Measurements from ENCODE around the gene JPH3.

Gene JPH3

GRCh38 chr16:87741700-87742415, 139.6 kb downstream of the JPH3 start:
- DNase-seq (ENCODE audit: low read depth): no peak

- DNase-seq (ENCODE audit: low read depth): no peak
Observed at GRCh38 chr16:87742781-87743490, 140.6 kb downstream of the JPH3 start.

DNA sequence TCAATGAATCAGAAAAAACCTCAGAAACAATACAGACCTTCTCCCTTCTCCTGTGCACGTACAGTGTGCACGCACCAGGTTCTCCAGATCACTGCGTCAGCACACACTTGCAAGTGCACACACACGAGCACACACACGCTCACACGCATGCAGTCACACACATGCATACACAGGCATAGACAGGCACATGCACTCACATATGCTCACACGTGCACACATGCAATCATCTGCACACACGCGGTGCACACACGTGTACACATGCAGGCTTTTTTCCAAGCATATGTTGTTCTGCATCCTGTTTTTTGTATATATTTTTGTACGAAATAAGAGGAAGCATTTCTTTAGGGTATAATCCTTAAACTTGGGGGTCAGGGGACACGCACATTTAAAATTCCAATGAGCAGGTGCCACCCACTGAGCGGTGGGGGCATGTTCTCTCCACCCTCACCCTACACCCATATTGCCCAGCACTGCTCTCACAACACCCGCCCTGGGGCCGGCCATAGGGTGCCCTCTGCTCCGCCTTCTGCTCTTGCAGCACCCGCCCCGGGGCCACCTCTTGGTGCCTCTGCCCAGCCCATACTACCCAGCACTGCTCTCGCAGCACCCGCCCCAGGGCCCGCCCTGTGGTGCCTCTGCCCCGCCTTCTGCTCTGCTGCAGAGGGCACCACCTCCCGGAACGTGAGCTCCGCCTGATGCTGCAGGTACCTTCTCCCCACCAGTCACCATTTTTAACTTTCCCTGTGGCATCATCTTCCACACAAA, 142.6 kb downstream of the JPH3 start:
- DNase-seq (ENCODE audit: low read depth): no peak

- DNase-seq (ENCODE audit: low read depth): no peak
Observed at GRCh38 chr16:87746178-87746577, 143.9 kb downstream of the JPH3 start.

All from stimulated activated CD8-positive, alpha-beta memory T cell treated with anti-CD3 and anti-CD28 coated beads, Interleukin-12 subunit alpha, Interleukin-12 subunit beta, amount 100 ng/mL, for 1 hour (primary cell).